Measurements from ENCODE around the gene UBAP2L. TPM values are rescaled to one million over a fixed set of nuclear protein-coding genes. Genes with fewer than 3 reads are reported as not detected.

UBAP2L gene
- total RNA-seq, 1 experiment from 2014 or later = 265 TPM

GRCh38 chr1:154218545-154218944 is 2.2 kb upstream of the UBAP2L start:
- peaks cover 39% of the 10 kb centered on the region for H3K79me2 ChIP-seq (ENCODE audit: insufficient read depth, low read length)
- Mint-ChIP-seq H3K27ac (peak overlapping the region in 2 of 3 experiments; percentile 26 to 68; a peak in 4 of 7 replicates), H3K4me1 (peaks cover 31 to 32% of the 10 kb centered on the region in 2 experiments), H3K4me3 (peak overlapping the region; percentile 95 to 96), H3K9me3 (peaks cover 0 to 5% of the 10 kb centered on the region in 2 experiments; a peak in 1 of 5 replicates), H3K36me3 (ENCODE audit: insufficient read depth in 1 of 3, low read depth in 3 of 3) (peaks cover 46 to 66% (median 64%) of the 10 kb centered on the region in 3 experiments), H3K27me3 (ENCODE audit: low read depth) (no peaks in the 10 kb centered on the region)
- H3K4me2 ChIP-seq (ENCODE audit: insufficient read depth, insufficient read length, low read length) = peak overlapping the region; percentile 95
- H2BK5ac ChIP-seq (ENCODE audit: insufficient read length, low read length) = no peak overlapping the region
- H3K79me1 ChIP-seq (ENCODE audit: insufficient read depth, low read depth, low read length, poor library complexity, severe bottlenecking) = no peaks in the 10 kb centered on the region
- no peak overlapping the region for H3K23ac ChIP-seq (ENCODE audit: insufficient read length, low read depth, low read length)
- peaks cover 2% of the 10 kb centered on the region; the same call in 1 of the 2 replicates for H3K4me1 ChIP-seq (ENCODE audit: insufficient read depth, low read length)
- H2BK120ac ChIP-seq (ENCODE audit: low read depth, low read length, poor library complexity, severe bottlenecking) = no peak overlapping the region
- DNase-seq = no peak
- H3K18ac ChIP-seq (ENCODE audit: insufficient read length, low read depth, low read length) = no peak overlapping the region
- no peaks in the 10 kb centered on the region for H4K20me1 ChIP-seq (ENCODE audit: control insufficient read depth, insufficient read depth, insufficient read length)
- no peak overlapping the region for H2AK5ac ChIP-seq (ENCODE audit: insufficient read length, low read length)
- no CpG with 5 or more reads among the region's 3 CpGs for WGBS (ENCODE audit: extremely low coverage, insufficient read length, low lambda C conversion rate)
- H4K91ac ChIP-seq (ENCODE audit: insufficient read length, low read depth, low read length) = no peak overlapping the region
- no peak overlapping the region for H3K4ac ChIP-seq (ENCODE audit: low read depth, low read length)
- no peak overlapping the region for H2BK15ac ChIP-seq (ENCODE audit: low read depth, low read length)
- no peak for TF ChIP-seq CTCF (conservative IDR thresholded peaks at IDR 0.05)
- H3K9me3 ChIP-seq (ENCODE audit: control insufficient read depth, low read depth, low read length) = no peaks in the 10 kb centered on the region
- H3K23me2 ChIP-seq (ENCODE audit: insufficient read length, low read depth, low read length, poor library complexity, severe bottlenecking) = peaks cover 14% of the 10 kb centered on the region
- no peak overlapping the region for H3T11ph ChIP-seq (ENCODE audit: low read length)
- no peak overlapping the region for H3K14ac ChIP-seq (ENCODE audit: insufficient read depth, low read length)
- H2BK20ac ChIP-seq (ENCODE audit: low read depth, low read length, poor library complexity, severe bottlenecking) = no peak overlapping the region
- no peak overlapping the region for H3K27ac ChIP-seq (ENCODE audit: insufficient read length, low read depth, low read length)
- no peak overlapping the region for H4K8ac ChIP-seq (replicated peaks; ENCODE audit: insufficient read length, low read depth, low read length)
- H4K5ac ChIP-seq (ENCODE audit: insufficient read length, low read depth, low read length) = no peak overlapping the region
- no peak overlapping the region for H2BK12ac ChIP-seq (ENCODE audit: insufficient read length, low read depth, low read length)
- H3K9ac ChIP-seq (ENCODE audit: extremely low read depth, insufficient read length, low read length) = no peak overlapping the region
- H3K27me3 ChIP-seq (ENCODE audit: insufficient read depth, low read length) = no peaks in the 10 kb centered on the region
- H2AFZ ChIP-seq (ENCODE audit: low read length) = no peak overlapping the region
- no peak overlapping the region for H3K56ac ChIP-seq (ENCODE audit: insufficient read length, low read depth, low read length)

Measured in H9 (cell line).